GM12864 (cell line): ENCODE data around the gene MRPS26.

Source experiments
- DNase-seq: peaks from one replicate; pipeline ENCODE4 v3.0.0-alpha.2; 2011; ENCODE audit warnings: low read depth
- H3K4me3 ChIP-seq: 2 replicates; pipeline ENCODE4 v1.5.1; 2011; ENCODE audit warnings: mild to moderate bottlenecking, low read depth, low read length, control low read depth
- CTCF ChIP-seq: IDR thresholded peaks from 2 replicates; pipeline ENCODE4 v1.5.1; 2011; ENCODE audit warnings: low read depth, mild to moderate bottlenecking, moderate library complexity, low read length, control low read depth, inconsistent platforms; ENCODE audit errors: missing control alignments

The MRPS26 gene

GRCh38 chr20:3080939-3081388 is 35.1 kb downstream of the MRPS26 start:
- TF ChIP-seq CTCF = no peak
- no peak overlapping the region for H3K4me3 ChIP-seq
- DNase-seq = no peak

GRCh38 chr20:3081641-3082040 is 35.8 kb downstream of the MRPS26 start:
- no peak for TF ChIP-seq CTCF
- DNase-seq = no peak
- H3K4me3 ChIP-seq = no peak overlapping the region

- H3K4me3 ChIP-seq = no peak overlapping the region
- DNase-seq = no peak
- no peak for TF ChIP-seq CTCF
Measured at GRCh38 chr20:3082306-3082951, 36.6 kb downstream of the MRPS26 start.

- no peak for DNase-seq
- no peak for TF ChIP-seq CTCF
- H3K4me3 ChIP-seq = no peak overlapping the region
Measured at GRCh38 chr20:3082955-3083952, 37.4 kb downstream of the MRPS26 start.

GRCh38 chr20:3084283-3084985 is 38.6 kb downstream of the MRPS26 start, which contains the start of gene AVP:
TSS of gene AVP (minus strand) at chr20:3084724. CDS start at chr20:3084674, 50 bp downstream.
- no peak for TF ChIP-seq CTCF
- H3K4me3 ChIP-seq = no peak within 1 kb of the TSS
- no peak for DNase-seq

GRCh38 chr20:3084986-3085360 is 39.1 kb downstream of the MRPS26 start:
- H3K4me3 ChIP-seq = no peak overlapping the region
- DNase-seq = no peak
- no peak for TF ChIP-seq CTCF
